ENCODE data around the gene ELFN1.

ELFN1 gene

GRCh38 chr7:1739593-1739992, 69.5 kb downstream of the ELFN1 start:
- H3K4me1 ChIP-seq (ENCODE audit: control insufficient read depth, insufficient read depth, low read length, poor library complexity, severe bottlenecking), result no peaks in the 10 kb centered on the region
- H3K9me3 ChIP-seq (ENCODE audit: control insufficient read depth, low read length), result no peaks in the 10 kb centered on the region
- H3K27ac ChIP-seq (ENCODE audit: low read depth, low read length, severe bottlenecking), result no peak overlapping the region
- H3K36me3 ChIP-seq (ENCODE audit: control insufficient read depth, insufficient read depth, low read length), result no peaks in the 10 kb centered on the region
- whole genome bisulfite sequencing, 2 experiments (ENCODE audit: insufficient coverage in 2 of 2), result 80 to 84% methylated on average over 13 of the region's 14 CpGs
- no peak overlapping the region for H3K4me3 ChIP-seq (ENCODE audit: extremely low read depth, insufficient read depth, low read length, poor library complexity, severe bottlenecking)

GRCh38 chr7:1740214-1740613, 70.1 kb downstream of the ELFN1 start:
- Histone ChIP-seq H3K9me3 (ENCODE audit: control insufficient read depth, low read length) (no peaks in the 10 kb centered on the region), H3K27ac (ENCODE audit: low read depth, low read length, severe bottlenecking) (no peak overlapping the region), H3K4me3 (ENCODE audit: extremely low read depth, insufficient read depth, low read length, poor library complexity, severe bottlenecking) (no peak overlapping the region), H3K4me1 (ENCODE audit: control insufficient read depth, insufficient read depth, low read length, poor library complexity, severe bottlenecking) (no peaks in the 10 kb centered on the region), H3K36me3 (ENCODE audit: control insufficient read depth, insufficient read depth, low read length) (no peaks in the 10 kb centered on the region)
- WGBS, 2 experiments (ENCODE audit: insufficient coverage in 2 of 2), result 95 to 96% methylated on average over 16 to 17 of the region's 17 CpGs

GRCh38 chr7:1741246-1741645, 71.2 kb downstream of the ELFN1 start:
- Histone ChIP-seq H3K4me3 (ENCODE audit: extremely low read depth, insufficient read depth, low read length, poor library complexity, severe bottlenecking) (no peak overlapping the region), H3K36me3 (ENCODE audit: control insufficient read depth, insufficient read depth, low read length) (peaks cover 3% of the 10 kb centered on the region), H3K27ac (ENCODE audit: low read depth, low read length, severe bottlenecking) (no peak overlapping the region), H3K4me1 (ENCODE audit: control insufficient read depth, insufficient read depth, low read length, poor library complexity, severe bottlenecking) (no peaks in the 10 kb centered on the region), H3K9me3 (ENCODE audit: control insufficient read depth, low read length) (no peaks in the 10 kb centered on the region)
- 85 to 96% methylated on average over 2 to 4 of the region's 8 CpGs for WGBS, 2 experiments (ENCODE audit: insufficient coverage in 2 of 2)

GRCh38 chr7:1741751-1742554, 71.9 kb downstream of the ELFN1 start:
- no peak overlapping the region for H3K4me3 ChIP-seq (ENCODE audit: extremely low read depth, insufficient read depth, low read length, poor library complexity, severe bottlenecking)
- H3K9me3 ChIP-seq (ENCODE audit: control insufficient read depth, low read length), result no peaks in the 10 kb centered on the region
- peaks cover 3% of the 10 kb centered on the region for H3K36me3 ChIP-seq (ENCODE audit: control insufficient read depth, insufficient read depth, low read length)
- 94 to 97% methylated on average over 23 to 30 of the region's 33 CpGs for WGBS, 2 experiments (ENCODE audit: insufficient coverage in 2 of 2)
- no peaks in the 10 kb centered on the region for H3K4me1 ChIP-seq (ENCODE audit: control insufficient read depth, insufficient read depth, low read length, poor library complexity, severe bottlenecking)
- no peak overlapping the region for H3K27ac ChIP-seq (ENCODE audit: low read depth, low read length, severe bottlenecking)

DNA sequence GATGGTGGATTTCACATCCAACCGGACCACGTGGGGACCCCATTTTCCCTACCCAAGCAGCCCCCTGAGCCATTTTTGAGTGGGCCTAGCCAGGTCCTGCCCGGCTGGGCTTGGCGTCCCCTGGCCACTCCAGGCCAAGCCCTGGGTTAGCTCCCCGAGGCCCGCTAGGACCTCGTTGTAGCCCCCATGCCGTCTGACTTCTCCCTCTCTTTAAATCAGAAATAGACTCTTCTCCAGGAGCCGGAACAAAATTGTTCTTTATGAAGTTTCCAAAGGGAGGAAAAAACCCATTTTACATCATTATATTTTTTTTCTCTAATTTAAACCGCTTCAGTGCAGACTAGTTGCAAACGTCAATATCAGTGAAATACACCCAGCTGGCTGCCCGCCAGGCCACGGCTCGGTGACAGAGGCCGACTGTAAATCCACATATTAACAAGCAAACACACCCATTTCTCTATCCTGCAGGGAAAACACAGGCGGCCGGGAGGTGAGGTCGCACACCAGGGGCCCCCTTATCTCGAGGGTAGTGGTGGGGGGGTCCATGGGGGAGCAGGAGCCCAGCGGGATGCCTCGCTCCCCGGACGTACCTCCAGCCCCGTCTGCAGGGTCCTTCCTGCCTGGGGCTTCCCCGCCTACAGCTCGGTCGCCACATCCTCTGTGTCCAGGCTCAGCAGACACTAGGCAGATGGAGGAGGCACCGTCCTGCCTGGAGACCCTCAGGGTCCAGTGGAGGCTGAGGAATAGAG, 72.7 kb downstream of the ELFN1 start:
- H3K27ac ChIP-seq (ENCODE audit: low read depth, low read length, severe bottlenecking), result no peak overlapping the region
- H3K9me3 ChIP-seq (ENCODE audit: control insufficient read depth, low read length), result no peaks in the 10 kb centered on the region
- H3K36me3 ChIP-seq (ENCODE audit: control insufficient read depth, insufficient read depth, low read length), result peaks cover 3% of the 10 kb centered on the region
- 82 to 87% methylated on average over 19 to 24 of the region's 28 CpGs for WGBS, 2 experiments (ENCODE audit: insufficient coverage in 2 of 2)
- no peak overlapping the region for H3K4me3 ChIP-seq (ENCODE audit: extremely low read depth, insufficient read depth, low read length, poor library complexity, severe bottlenecking)
- H3K4me1 ChIP-seq (ENCODE audit: control insufficient read depth, insufficient read depth, low read length, poor library complexity, severe bottlenecking), result no peaks in the 10 kb centered on the region

GRCh38 chr7:1743481-1744230, 73.6 kb downstream of the ELFN1 start:
- Histone ChIP-seq H3K4me1 (ENCODE audit: control insufficient read depth, insufficient read depth, low read length, poor library complexity, severe bottlenecking) (no peaks in the 10 kb centered on the region), H3K36me3 (ENCODE audit: control insufficient read depth, insufficient read depth, low read length) (peaks cover 3% of the 10 kb centered on the region), H3K9me3 (ENCODE audit: control insufficient read depth, low read length) (no peaks in the 10 kb centered on the region), H3K4me3 (ENCODE audit: extremely low read depth, insufficient read depth, low read length, poor library complexity, severe bottlenecking) (no peak overlapping the region), H3K27ac (ENCODE audit: low read depth, low read length, severe bottlenecking) (no peak overlapping the region)
- 93 to 96% methylated on average over 35 to 37 of the region's 37 CpGs for WGBS, 2 experiments (ENCODE audit: insufficient coverage in 2 of 2)

- peaks cover 3% of the 10 kb centered on the region for H3K36me3 ChIP-seq (ENCODE audit: control insufficient read depth, insufficient read depth, low read length)
- H3K27ac ChIP-seq (ENCODE audit: low read depth, low read length, severe bottlenecking), result no peak overlapping the region
- 95 to 97% methylated on average over 45 to 53 of the region's 56 CpGs for WGBS, 2 experiments (ENCODE audit: insufficient coverage in 2 of 2)
These were observed 74.4 kb downstream of the ELFN1 start for GRCh38 chr7:1744296-1745017.

DNA sequence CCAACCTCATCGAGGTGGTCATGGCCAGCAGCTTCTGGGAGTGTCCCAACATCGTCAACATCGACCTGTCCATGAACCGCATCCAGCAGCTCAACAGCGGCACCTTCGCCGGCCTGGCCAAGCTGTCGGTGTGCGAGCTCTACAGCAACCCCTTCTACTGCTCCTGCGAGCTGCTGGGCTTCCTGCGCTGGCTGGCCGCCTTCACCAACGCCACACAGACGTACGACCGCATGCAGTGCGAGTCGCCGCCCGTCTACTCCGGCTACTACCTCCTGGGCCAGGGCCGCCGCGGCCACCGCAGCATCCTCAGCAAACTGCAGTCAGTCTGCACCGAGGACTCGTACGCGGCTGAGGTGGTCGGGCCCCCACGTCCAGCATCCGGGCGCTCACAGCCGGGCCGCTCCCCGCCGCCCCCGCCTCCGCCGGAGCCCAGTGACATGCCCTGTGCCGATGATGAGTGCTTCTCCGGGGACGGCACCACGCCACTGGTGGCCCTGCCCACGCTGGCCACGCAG, 75.0 kb downstream of the ELFN1 start:
- Histone ChIP-seq H3K4me3 (ENCODE audit: extremely low read depth, insufficient read depth, low read length, poor library complexity, severe bottlenecking) (no peak overlapping the region), H3K36me3 (ENCODE audit: control insufficient read depth, insufficient read depth, low read length) (peaks cover 3% of the 10 kb centered on the region), H3K4me1 (ENCODE audit: control insufficient read depth, insufficient read depth, low read length, poor library complexity, severe bottlenecking) (no peaks in the 10 kb centered on the region), H3K27ac (ENCODE audit: low read depth, low read length, severe bottlenecking) (no peak overlapping the region), H3K9me3 (ENCODE audit: control insufficient read depth, low read length) (no peaks in the 10 kb centered on the region)
- 97 to 98% methylated on average over 40 to 46 of the region's 46 CpGs for WGBS, 2 experiments (ENCODE audit: insufficient coverage in 2 of 2)

More at GRCh38 chr7:1744296-1745017, 74.4 kb downstream of the ELFN1 start:
- Histone ChIP-seq H3K4me3 (ENCODE audit: extremely low read depth, insufficient read depth, low read length, poor library complexity, severe bottlenecking) (no peak overlapping the region), H3K4me1 (ENCODE audit: control insufficient read depth, insufficient read depth, low read length, poor library complexity, severe bottlenecking) (no peaks in the 10 kb centered on the region), H3K9me3 (ENCODE audit: control insufficient read depth, low read length) (no peaks in the 10 kb centered on the region)

- Histone ChIP-seq H3K4me1 (ENCODE audit: control insufficient read depth, insufficient read depth, low read length, poor library complexity, severe bottlenecking) (no peaks in the 10 kb centered on the region), H3K4me3 (ENCODE audit: extremely low read depth, insufficient read depth, low read length, poor library complexity, severe bottlenecking) (no peak overlapping the region), H3K27ac (ENCODE audit: low read depth, low read length, severe bottlenecking) (no peak overlapping the region), H3K36me3 (ENCODE audit: control insufficient read depth, insufficient read depth, low read length) (peaks cover 3% of the 10 kb centered on the region), H3K9me3 (ENCODE audit: control insufficient read depth, low read length) (no peaks in the 10 kb centered on the region)
- 94 to 96% methylated on average over 52 to 68 of the region's 72 CpGs for WGBS, 2 experiments (ENCODE audit: insufficient coverage in 2 of 2)
These were observed 75.8 kb downstream of the ELFN1 start for GRCh38 chr7:1745576-1746490.
